GM19351 (cell line): ENCODE data around the gene EDC3.

Experiments used
- ATAC-seq: cut with Tn5 transposase; IDR thresholded peaks from one replicate; pipeline ENCODE4 v1.9.1; 2021; ENCODE audit warnings: mild to moderate bottlenecking, moderate library complexity; ENCODE audit not compliant: unreplicated experiment

EDC3 gene

GRCh38 chr15:74585191-74585590, 110.6 kb downstream of the EDC3 start:
- ATAC-seq, result no peak

GRCh38 chr15:74584779-74585178, 111.0 kb downstream of the EDC3 start:
- ATAC-seq, result no peak

GRCh38 chr15:74584204-74584603, 111.6 kb downstream of the EDC3 start:
- ATAC-seq, result no peak
